Right renal pelvis (tissue), 4 donors: ENCODE data around the gene FBF1. TPM values are rescaled to one million over a fixed set of nuclear protein-coding genes. Genes with fewer than 3 reads are reported as not detected.
A peak's percentile ranks its signal among the peaks of the same experiment; 100 is the strongest.
"Not testable (repeated sequence)": the region's sequence is repeated elsewhere in the genome, so short reads cannot be mapped to it uniquely, and the experiment has no call there.

Source experiments
- DNase-seq, 4 donors: peaks; one replicate each; pipeline ENCODE4 v3.0.0-alpha.2; 2013; ENCODE audit warnings: low read depth in 4 of 4, low spot score in 3 of 4, missing footprints in 1 of 4
- polyA plus RNA-seq, 4 donors: library from polyadenylated mRNA; unstranded; fragments of 120-200 nt; gene quantifications; one replicate each; pipeline ENCODE4 v1.2.1, GENCODE V29; 2013; ENCODE audit not compliant: insufficient read length in 4 of 4

The FBF1 gene
- polyA plus RNA-seq, 4 donors, result 8.4 to 10.3 (median 8.9) TPM

GRCh38 chr17:75877752-75878173 lies 63.1 kb downstream of the FBF1 start:
- no peak for DNase-seq

GRCh38 chr17:75876938-75877751 lies 63.7 kb downstream of the FBF1 start:
- no peak for DNase-seq

- no peak for DNase-seq
These were observed 64.5 kb downstream of the FBF1 start for GRCh38 chr17:75876190-75876937.

- no peak for DNase-seq
These were observed 65.0 kb downstream of the FBF1 start for GRCh38 chr17:75875940-75876189.

- DNase-seq, result no peak
These were observed 65.5 kb downstream of the FBF1 start for GRCh38 chr17:75875182-75875939.

GRCh38 chr17:75874323-75875181 lies 66.3 kb downstream of the FBF1 start:
- DNase-seq, result no peak

GRCh38 chr17:75873587-75874322 lies 67.1 kb downstream of the FBF1 start:
- no peak for DNase-seq

- DNase-seq, result no peak
These were observed 68.1 kb downstream of the FBF1 start for GRCh38 chr17:75872434-75873351.

GRCh38 chr17:75870228-75870627 lies 70.6 kb downstream of the FBF1 start:
- not testable (repeated sequence) for DNase-seq

GRCh38 chr17:75869282-75870141 lies 71.3 kb downstream of the FBF1 start:
- DNase-seq, result no peak

GRCh38 chr17:75868730-75869281 lies 72.0 kb downstream of the FBF1 start:
- not testable (repeated sequence) for DNase-seq

GRCh38 chr17:75865404-75866188 lies 75.2 kb downstream of the FBF1 start:
- DNase-seq, result not testable (repeated sequence)

GRCh38 chr17:75864887-75865286 lies 76.0 kb downstream of the FBF1 start:
- not testable (repeated sequence) for DNase-seq

- peak in 1 of 4 donors; percentile 78 for DNase-seq
These were observed 76.4 kb downstream of the FBF1 start for GRCh38 chr17:75864448-75864871.

- DNase-seq, result no peak
These were observed 78.9 kb downstream of the FBF1 start for GRCh38 chr17:75861927-75862317.
